NCI-H2081 treated with DMSO at 0.1 percent for 48 hours (cell line): Measurements from ENCODE around the gene SGSH.

Experiments used
- DNase-seq: peaks from one replicate; lab custom pipeline; 2025; lab: John Stamatoyannopoulos, UW

Gene SGSH

GRCh38 chr17:80227156-80227555 is 7.0 kb upstream of the SGSH start:
- DNase-seq: no peak

- no peak for DNase-seq
Observed at GRCh38 chr17:80225230-80225629, 5.1 kb upstream of the SGSH start.

- DNase-seq: no peak
Observed at GRCh38 chr17:80224683-80225082, 4.5 kb upstream of the SGSH start.

GRCh38 chr17:80223838-80224497 is 3.8 kb upstream of the SGSH start:
- DNase-seq: no peak

- DNase-seq: no peak
Observed at GRCh38 chr17:80223142-80223815, 3.1 kb upstream of the SGSH start.

- DNase-seq: no peak
Observed at GRCh38 chr17:80222376-80223141, 2.4 kb upstream of the SGSH start.

GRCh38 chr17:80221351-80222105 is 1.4 kb upstream of the SGSH start:
- DNase-seq: no peak

- no peak for DNase-seq
Observed at GRCh38 chr17:80220736-80221215, 643 bp upstream of the SGSH start.

- no peak for DNase-seq
Observed at GRCh38 chr17:80219763-80220053, 425 bp downstream of the SGSH start.

- DNase-seq: no peak
Observed at GRCh38 chr17:80219013-80219762, 945 bp downstream of the SGSH start.

GRCh38 chr17:80218391-80218790 is 1.7 kb downstream of the SGSH start:
- no peak for DNase-seq

- DNase-seq: no peak
Observed at GRCh38 chr17:80217703-80218362, 2.3 kb downstream of the SGSH start.

- DNase-seq: no peak
Observed at GRCh38 chr17:80216473-80217456, 3.4 kb downstream of the SGSH start.

- no peak for DNase-seq
Observed at GRCh38 chr17:80214878-80215210, 5.3 kb downstream of the SGSH start.

GRCh38 chr17:80214012-80214877 is 5.9 kb downstream of the SGSH start:
- DNase-seq: no peak

GRCh38 chr17:80213643-80213975 is 6.5 kb downstream of the SGSH start:
- DNase-seq: no peak

GRCh38 chr17:80212962-80213642 is 7.0 kb downstream of the SGSH start:
- DNase-seq: no peak

- DNase-seq: no peak
Observed at GRCh38 chr17:80212511-80212910, 7.6 kb downstream of the SGSH start.

GRCh38 chr17:80212109-80212508 is 8.0 kb downstream of the SGSH start:
- peak; percentile 20 for DNase-seq
